ENCODE data around the gene CNTNAP2.

CNTNAP2 gene

DNA sequence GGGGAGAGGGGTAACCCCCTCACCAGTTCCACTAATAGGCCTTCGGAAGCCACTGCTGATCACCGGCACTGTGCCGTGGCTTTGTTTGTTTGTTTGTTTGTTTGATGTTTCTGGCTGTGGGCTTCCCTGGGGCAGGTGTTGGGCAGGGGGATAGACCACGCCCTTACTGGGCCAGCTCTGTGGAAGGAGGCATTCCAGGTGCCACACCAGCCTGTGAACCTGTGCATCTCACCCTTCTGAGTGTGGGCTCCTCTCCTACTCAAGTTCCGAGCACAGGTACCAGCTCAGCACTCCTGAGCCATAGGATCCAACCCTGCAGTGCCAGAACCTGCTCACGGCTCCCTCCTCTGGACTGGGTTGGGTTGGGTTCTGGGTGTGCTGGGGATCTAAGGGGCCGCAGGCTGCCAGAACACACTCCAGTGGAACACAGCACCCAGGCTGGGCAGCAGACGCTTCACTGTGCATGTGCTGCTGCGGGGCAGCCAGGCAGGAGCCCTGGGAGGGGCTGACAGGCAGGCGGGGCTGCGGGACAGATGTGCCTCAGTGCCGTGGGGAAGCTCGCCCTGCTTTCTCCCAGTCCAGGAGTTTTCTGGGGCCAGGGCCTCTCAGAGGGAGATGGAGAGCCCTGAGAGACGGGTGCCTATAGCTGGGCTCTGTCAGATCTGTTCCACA is 1053.9 kb downstream of the CNTNAP2 start:
- no peak for DNase-seq

DNA sequence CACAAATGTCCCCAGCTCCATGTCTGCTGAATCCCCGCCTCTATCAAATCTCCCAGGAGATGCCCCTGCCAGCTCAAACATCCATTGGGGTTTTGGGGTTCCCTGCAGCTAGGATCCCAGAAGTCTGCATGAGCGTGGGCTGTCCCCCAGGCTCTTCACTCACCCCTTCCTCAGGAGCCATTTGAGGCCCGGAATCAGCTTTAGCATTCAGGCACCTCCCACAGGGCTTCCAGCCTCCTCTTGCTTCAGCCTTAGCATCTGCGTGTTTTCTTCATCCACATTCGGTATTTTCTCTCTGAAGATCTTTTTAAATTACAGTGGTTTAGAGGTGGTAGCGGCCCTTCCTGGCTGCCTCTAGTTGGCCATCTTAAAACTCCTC is 1054.4 kb downstream of the CNTNAP2 start:
- no peak for DNase-seq

DNA sequence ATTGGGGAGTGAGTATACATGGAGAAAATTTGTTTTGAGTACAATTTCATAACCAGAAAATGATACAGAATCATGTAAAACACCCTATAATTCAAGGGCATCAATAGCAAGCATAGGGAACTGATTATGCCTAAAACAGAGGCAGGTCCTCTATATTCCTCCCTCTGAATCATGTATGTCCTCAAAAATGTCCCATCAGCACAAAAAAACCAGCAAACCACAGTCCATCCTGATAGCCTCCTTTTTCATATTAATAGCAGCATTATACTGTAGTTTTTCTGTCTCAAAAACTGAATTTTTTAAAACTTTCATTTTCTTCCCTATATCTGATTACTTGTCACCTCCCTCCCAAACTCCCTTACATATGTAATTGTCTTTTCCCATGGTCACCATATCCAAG is 1057.3 kb downstream of the CNTNAP2 start:
- no peak for DNase-seq

DNA sequence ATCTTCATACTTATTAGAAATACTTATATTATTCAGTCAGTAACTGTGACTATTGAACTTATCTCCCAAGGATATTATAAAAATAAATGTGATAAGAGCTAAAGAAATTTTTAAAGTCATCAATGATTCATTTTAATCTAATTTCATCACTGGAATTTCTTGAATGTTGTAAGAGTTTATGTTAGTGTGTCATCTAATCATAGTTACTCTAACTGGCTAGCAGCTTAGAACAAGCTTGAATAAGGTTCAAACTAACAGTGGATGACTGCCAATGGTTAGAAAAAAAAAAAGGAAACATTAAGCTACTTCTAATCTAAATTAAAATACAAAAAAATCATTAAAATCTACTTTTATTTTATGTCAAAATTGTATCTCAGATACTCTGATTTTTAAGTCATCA is 1066.3 kb downstream of the CNTNAP2 start:
- no peak for DNase-seq

DNA sequence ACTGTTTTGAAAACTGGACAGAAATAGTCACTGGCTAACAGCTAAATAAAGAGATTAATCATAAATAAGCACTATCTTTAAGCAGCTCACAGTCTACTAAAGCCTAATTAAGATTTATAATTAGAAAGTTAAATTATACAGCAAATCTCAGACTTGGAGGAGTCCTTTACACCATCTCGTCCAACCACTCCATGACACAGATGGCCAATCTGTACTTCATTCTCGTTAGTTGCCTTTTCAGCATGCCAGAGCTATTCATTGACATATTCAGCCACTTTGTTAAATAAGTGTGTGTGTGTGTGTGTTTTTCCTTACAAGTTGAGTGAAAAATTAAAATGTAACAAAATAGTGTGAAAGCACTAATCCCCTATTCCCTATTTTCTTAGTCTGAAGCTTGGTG is 1066.7 kb downstream of the CNTNAP2 start:
- DNase-seq, result no peak

DNA sequence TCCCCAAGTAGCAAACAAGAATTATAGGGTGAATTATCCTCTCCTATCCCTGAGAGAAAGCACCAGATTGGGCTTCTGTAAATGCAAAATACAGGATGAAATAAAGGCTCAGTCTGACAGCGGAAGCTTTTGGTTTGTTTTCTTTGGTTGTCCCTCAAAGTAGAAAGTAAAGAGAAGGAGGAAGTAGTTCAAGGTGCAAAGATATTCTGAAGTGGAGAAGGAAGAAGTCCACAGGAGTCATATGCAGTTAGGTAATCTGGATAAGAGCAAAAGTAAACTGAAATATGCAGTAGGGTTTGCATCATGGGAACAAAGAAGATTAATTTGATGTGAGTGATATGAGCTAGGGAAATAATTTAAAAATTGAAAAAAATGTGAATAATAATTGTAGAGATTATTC is 1071.9 kb downstream of the CNTNAP2 start:
- no peak for DNase-seq

DNA sequence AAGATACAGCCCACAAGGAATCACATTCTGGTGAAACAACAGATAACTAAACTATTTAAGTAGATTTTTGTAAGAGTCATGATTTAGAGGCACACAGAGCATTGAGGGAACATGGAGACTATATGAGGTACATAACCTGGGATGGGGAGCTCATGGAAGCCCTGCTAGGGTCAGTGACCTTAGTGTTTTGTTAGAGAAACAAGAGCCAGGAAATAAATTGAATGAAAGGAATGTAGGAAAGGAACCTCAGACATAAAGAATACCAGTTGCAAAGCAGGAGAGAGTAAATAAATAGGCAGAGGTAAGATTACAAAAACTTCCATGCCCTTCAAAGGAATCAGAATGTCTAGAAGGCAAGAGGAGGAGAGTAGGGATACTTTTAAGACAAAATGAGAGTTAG is 1076.9 kb downstream of the CNTNAP2 start:
- DNase-seq, result no peak

DNA sequence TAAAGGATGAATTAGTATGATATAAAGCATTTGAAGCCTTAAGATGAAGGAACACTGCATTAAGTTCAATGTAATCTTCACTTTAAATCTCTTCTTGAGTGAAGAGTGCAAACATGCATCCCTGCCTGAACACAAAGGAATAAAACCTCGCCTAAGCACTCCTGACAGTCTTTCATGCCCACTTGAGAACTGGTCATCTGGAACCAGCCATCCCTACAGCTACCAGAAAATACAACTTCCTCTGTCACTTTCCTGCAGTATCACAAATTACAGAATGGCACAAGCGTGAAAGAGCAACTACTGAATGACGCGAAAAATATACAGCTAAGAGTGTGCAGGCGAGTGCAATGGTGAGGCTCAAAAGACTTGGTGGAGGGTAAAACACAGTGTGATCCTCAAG is 1079.9 kb downstream of the CNTNAP2 start:
- DNase-seq, result no peak

DNA sequence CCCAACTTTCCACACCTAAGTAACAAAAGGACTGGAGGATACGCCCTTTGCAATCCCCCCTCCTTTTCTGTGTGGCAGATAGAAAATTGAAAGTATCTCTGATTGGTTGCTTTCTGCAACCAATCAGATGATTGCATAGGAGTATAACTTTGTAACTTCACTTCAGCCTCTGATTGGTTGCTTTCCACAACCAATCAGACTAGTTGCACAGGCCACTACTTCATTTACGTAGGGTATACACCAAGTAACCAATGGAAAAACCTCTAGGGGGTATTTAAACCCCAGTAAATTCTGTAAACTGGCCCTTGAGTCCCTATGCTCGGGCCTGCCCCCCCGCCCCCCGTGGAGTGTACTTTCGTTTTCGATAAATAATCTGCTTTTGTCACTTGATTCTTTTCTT is 1080.4 kb downstream of the CNTNAP2 start:
- DNase-seq, result no peak

DNA sequence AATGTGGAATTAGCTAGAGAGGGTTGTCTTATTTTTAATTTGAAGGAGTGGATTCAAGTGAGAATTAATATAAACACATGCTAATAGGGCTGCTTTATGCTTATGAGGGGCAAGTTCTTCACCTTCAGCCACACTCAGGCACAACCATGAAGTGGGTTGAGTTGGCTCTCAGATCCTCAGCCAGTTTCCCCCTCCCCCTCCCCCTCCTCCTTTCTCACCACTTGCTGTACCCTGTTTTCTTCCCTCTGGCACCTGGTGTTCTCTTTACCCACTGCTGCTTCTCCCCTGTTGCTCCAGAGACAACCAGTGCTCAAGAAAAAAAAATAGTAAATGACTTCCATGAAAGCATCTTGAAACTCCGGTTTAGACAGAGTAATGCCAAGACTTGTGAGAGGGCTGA is 1083.3 kb downstream of the CNTNAP2 start:
- no peak for DNase-seq

DNA sequence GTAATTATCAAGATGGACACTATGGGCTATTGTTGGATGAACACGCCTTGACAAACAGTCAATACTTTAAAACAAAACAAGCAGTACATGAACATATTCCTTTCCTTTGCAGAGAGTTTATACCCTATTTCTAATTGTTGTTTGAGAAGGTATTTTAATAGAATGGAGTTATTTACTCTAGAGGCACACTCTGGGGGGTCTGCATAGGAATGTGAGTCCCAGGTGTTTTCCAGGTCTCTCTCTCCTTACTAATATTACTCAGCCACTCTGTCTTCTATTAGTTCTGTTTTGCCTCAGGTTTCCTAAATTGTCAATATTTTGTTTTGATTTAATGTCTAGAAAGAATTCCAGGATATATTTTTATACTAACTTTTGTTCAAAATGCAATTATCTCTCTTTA is 1091.4 kb downstream of the CNTNAP2 start:
- no peak for DNase-seq

DNA sequence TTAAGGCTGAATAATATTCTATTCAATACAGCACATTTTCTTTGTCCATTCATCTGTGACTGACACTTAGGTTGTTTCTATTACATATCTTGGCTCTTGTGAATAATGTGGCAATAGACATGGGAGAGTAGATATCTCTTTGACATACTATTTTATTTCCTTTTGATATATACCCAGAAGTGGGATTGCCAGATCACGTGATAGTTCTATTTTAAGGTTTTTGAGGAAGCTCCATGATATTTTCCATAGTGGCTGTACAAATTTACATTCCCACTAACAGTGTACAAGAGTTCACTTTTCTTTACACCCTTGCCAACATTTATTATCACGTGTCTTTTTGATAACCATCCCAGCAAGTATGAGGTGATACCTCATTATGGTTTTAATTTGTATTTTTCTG is 1114.7 kb downstream of the CNTNAP2 start:
- no peak for DNase-seq

DNA sequence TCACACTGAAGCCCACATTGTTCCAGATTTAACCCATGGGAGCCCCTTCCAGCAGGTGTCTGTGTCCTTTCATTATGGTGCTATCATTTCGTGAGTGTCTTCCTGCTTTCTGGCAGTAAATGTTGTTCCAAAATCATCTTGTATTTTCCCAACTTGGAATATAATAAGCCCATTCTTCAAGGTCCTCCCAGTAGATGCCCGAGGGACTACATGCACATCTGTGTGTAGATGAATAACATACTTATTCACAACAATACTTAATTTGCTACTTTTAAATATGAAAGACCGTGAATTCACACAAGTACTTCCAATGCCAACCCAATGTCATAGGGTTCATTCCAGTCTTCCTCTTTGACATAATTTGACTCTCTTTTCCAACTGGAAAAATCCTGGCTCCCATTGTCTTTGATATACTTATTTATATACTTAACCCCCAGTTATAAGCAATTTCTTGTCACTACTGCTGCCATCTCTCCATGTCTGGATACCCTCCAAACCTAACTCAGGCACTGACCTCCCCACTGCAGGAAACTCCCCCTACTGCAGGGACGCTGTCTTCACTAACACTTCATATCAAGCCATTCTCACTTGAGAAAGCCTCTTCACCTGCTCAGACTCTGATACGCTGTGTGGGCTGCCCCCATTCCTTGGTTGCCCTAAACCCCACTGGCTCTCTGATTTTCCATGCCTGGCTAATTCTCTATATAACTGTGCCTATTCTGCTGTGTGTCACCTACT is 1119.2 kb downstream of the CNTNAP2 start:
- DNase-seq, result no peak

DNA sequence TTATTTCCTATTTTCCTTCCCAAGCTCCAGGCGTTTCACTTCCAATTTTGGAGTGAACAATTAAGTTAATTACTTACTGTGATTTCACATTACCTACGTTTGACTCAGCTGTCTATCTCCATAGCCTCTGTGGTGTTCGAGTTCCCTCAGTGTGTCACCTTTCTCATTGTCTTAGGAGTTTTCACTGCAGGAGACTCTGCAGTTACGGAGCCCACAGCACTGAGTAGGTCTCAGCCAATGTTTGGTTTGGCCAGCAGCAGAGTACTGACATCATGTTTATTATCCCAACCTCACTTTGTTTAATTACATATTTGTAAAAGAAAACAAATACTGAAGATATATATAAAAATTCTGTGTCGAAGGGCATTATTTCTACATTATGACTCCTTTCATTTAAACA is 1123.9 kb downstream of the CNTNAP2 start:
- no peak for DNase-seq

DNA sequence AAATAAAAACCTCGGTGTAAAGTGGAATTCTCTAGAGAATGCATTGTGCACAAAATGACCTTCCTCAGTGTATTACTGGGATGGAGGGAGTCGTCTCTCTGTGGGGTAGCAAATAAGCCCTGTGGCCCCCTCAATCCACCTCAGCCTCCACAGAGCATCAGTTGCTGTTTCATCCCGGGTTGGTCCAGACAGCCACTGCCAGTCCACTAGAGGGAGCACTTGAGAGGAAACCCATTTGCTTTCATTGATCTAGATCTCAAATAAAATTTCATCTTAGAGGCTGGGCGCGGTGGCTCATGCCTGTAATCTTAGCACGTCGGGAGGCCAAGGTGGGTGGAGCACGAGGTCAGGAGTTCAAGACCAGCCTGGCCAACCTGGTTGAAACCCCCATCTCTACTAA is 1128.7 kb downstream of the CNTNAP2 start:
- peak; percentile 55 for DNase-seq

DNA sequence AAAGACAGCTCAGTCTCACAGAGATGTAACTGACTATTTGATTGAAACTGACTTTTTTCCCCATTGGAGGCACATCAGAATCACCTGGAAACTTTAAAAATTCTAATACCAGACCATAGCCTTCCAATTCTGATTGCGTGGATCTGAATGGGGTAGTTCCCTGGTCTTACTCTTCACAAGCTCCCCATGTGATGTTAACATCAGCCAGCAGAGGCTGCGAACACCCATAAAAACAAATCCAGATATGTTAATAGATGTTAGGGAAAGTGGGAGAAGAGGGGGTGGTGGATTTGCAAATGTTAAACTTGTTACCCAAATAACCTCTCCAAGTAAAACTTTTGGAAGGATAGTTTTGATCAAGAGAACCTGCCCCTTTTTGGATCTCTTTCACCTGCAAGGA is 1133.4 kb downstream of the CNTNAP2 start:
- no peak for DNase-seq

DNA sequence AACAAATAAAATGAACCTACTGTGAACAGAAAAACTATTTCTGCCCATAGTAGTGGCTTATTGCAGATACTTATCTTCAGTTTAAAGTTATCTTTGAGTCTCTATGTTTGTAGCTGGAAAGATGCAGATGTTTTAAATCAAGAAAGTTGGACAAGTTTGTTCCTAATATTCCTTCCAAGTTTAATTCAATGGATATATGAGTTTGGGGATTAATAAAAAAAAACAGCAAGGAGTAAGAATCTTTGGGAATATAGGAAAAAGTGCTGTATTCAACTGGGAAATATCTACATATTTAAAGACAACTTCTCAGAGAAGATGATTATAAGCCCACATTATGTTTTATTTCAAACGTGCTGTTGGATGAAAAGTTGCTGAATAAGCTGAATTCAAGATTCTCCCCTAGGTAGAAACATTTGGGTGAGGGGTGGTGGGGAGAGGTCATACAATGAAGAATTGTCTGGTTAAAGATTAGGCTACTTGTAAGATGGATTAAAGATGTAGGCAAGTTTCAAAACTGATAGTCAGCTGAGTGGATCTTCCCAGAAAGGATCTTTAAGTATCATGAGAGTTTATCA is 1135.2 kb downstream of the CNTNAP2 start:
- no peak for DNase-seq

DNA sequence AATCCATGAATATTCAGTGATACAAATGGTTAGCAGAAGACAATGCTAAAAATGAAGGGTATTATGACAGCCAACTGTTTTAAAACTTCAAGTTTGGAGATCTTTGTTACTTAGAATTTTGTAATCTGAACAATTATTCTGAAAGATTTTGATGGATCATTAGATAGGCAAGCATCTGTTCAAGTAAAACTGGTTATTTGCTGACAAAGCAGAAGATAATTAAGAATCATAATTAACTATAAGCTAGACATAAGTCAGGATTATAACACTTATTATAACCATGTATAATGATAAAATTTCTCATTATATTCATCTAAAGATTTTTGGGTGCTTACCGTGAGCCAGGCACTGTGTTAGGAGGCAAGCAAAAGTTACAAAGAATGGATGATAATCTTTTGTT is 1145.1 kb downstream of the CNTNAP2 start:
- no peak for DNase-seq

DNA sequence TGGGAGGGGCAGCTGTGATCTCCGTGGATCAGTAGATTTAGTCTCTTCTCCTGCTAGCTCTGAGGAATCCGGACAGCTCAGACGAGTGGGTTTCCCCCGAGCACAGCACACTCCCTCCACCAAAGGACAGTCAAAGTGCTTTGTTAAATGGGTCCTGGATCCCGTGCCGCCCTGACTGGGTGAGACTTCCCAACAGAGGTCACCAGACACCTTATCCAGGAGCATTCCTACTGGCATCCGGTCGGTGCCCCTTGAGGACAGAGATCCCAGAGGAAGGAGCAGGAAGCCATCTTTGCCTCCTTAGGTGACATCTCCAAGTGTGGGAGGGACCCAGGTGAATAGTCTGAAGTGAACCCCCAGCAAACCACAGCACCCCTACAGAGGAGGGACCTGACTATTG is 1148.9 kb downstream of the CNTNAP2 start:
- DNase-seq, result no peak

DNA sequence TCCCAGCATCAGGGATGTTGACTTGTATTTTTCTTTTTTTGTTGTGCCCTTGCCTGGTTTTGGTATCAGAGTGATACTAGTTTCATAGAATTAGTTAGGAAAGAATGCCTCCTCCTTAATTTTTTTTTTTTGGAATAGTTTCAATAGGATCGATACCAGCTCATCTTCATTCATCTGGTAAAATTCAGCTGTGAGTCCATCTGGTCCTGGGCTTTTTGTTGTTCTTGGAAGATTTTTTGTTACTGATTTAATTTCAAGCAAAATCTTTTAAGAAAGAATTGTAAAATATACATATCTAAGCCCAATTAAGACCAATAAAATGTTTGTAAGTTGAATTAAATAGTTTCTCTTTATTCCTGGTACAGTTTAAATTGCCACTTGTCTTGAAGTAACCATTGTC is 1159.5 kb downstream of the CNTNAP2 start:
- DNase-seq, result no peak

DNA sequence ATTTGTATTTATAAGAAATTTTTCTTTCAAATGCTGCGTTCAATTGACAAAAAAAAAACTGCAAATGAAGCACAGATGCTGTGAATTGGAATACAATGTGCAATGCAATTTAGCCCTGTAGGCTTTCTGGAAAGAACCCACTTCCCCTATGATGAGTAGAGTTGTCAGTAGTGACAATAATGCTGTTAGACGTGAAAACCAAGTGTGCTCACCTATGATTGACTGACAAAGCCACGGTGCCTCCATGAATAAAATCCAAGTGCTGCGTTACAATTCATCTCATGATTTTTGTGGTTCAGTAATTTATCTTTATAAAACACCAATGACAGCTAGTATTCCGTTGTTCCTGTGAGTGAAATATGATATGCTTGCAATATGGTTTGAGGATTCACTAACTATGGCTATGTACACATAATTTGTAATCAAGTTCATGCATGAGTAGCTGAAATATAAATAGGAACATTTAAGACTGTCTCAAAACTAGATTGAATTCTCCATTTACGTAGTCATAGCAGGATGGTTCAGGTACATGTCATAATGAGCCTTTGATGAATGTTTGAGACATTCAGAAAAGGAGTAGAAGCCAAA is 1160.3 kb downstream of the CNTNAP2 start:
- no peak for DNase-seq

DNA sequence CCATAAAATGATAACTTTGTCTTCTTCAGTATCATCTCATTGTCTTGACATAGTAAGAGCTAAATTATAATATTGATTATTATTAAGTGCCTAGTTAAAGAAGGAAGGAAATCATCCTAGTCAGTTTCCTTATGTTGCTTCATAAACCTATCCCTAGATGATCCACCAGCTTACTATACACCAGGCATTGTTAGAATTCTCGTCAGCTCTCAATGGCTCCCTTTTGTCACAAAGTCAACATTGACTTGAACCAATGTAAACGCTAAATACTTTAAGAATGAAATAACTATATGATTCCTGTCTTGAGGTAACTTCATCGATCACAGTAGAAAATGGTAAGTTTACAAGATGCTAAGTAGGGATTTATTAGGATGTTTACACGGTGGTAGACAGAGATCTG is 1162.9 kb downstream of the CNTNAP2 start:
- no peak for DNase-seq

DNA sequence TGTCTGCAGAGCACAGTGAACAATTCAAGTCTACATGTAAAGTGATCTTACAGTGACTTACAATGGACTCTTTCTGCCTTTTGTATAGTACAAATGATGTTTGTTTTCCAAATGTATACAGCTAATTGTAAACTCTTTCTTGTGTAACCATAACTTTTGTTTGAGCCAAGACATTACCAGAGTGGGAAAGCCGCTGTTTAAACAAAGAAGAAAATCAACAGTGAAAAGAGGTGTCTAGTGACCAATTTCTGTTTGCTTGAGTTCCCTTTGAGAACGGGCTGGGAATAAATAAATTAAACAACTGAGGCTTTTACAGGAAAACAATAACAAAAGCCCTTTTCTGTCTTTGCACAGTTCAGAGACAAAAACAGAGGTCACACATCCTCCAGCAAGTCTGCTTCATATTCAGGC is 1163.4 kb downstream of the CNTNAP2 start:
- DNase-seq, result no peak

DNA sequence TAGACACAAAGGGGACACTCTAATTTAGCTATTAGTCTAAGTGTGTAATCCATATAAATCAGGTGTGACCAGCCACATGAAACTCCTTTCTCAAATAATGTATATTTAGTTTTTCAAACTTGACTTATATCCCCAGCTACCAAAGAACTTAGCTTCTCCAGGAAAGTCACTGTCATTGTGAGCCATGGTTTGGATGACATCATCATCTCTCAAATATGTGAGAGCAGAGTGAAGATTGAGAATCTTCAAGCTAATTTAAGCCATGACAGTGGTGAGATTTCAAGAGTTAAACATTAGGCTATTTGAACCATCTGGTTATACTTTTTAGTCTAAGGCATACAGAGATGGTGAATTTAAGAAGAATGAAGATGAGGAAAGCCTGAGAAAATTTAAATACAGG is 1165.6 kb downstream of the CNTNAP2 start:
- no peak for DNase-seq

Data from suppressor macrophage treated with lipopolysaccharide for 4 hours (primary cell).